Stimulated activated CD8-positive, alpha-beta memory T cell treated with anti-CD3 and anti-CD28 coated beads, Interleukin-7, amount 100 ng/mL, for 1 hour (primary cell): ENCODE measurements around the gene DHX58.

Experiments used
- DNase-seq, 2 donors: peaks; one replicate each; pipeline ENCODE4 v3.0.0-alpha.2; 2020; ENCODE audit warnings: low read depth in 2 of 2

DHX58 gene

GRCh38 chr17:42087042-42087701 lies 25.3 kb downstream of the DHX58 start:
- no peak for DNase-seq

- DNase-seq = no peak
Observed at GRCh38 chr17:42081516-42082129, 30.9 kb downstream of the DHX58 start.

GRCh38 chr17:42079541-42079940 lies 33.0 kb downstream of the DHX58 start:
- no peak for DNase-seq

DNA sequence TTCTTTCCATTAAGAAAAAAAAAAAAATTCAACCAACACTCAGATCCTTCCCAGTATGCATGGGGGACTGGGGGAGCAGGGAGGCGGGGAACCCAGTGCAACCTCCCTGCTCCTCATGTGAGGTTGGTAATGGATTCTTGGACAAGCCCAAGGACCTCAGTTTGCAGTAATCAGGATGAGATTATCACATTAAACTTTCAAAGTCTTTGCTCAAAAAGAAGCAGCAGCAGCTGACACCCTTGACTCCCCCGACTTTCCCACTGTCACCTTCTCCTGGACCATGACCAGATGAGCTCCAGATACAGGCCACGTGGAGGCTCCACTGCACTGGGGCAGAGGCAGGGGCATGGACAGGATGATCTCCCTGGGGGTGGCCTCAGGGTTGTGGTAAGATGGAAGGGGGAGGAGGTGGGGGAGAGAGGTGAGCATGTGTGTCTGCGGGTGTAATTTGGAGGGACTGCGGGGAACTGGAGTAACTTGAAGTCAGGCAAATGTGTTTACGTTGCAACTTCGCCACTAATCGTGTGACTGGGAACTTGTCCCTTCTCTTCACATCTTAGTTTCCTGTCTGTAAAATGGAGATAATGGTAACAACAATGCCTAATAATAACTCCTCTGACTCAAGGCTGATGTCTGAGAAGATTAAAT lies 34.0 kb downstream of the DHX58 start:
- no peak for DNase-seq

- DNase-seq = no peak
Observed at GRCh38 chr17:42077755-42078154, 34.8 kb downstream of the DHX58 start.

DNA sequence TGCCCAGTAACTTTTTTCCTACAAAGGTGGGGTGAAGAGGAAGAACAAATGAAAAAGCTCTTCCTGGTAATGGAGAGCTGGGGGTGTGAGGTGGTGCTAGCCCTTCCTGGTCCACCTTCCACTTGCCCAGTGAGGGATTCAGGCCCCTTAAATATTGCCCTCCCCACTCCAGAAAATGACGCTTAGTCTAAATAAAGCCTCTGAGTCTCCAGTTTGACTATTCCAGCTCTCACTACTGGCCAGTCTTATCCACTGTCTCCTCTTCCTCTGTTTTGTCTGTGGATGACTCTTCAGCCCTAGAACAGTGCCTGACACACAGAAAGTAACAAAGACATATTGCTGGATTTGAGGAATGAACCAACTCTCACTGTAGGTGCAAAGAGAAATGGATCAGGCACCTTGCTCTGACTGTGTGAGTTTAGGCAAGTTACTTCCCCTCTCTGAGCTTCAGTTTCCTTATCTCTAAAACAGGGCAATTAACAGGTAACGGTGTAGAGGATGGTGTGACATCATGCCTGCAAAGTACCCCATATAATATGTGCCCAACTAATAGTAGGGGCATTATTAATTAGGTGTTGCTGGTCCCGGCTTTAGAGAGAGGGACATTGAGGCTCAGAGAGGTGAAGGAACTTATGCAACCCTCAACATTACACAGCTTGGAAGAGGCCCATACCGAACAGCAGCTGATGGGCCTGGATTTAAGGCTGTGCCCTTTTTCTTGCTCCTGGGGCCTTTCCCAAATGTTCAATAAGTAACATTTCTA lies 35.5 kb downstream of the DHX58 start:
- DNase-seq = no peak

- DNase-seq = no peak
Observed at GRCh38 chr17:42075789-42076188, 36.7 kb downstream of the DHX58 start.

DNA sequence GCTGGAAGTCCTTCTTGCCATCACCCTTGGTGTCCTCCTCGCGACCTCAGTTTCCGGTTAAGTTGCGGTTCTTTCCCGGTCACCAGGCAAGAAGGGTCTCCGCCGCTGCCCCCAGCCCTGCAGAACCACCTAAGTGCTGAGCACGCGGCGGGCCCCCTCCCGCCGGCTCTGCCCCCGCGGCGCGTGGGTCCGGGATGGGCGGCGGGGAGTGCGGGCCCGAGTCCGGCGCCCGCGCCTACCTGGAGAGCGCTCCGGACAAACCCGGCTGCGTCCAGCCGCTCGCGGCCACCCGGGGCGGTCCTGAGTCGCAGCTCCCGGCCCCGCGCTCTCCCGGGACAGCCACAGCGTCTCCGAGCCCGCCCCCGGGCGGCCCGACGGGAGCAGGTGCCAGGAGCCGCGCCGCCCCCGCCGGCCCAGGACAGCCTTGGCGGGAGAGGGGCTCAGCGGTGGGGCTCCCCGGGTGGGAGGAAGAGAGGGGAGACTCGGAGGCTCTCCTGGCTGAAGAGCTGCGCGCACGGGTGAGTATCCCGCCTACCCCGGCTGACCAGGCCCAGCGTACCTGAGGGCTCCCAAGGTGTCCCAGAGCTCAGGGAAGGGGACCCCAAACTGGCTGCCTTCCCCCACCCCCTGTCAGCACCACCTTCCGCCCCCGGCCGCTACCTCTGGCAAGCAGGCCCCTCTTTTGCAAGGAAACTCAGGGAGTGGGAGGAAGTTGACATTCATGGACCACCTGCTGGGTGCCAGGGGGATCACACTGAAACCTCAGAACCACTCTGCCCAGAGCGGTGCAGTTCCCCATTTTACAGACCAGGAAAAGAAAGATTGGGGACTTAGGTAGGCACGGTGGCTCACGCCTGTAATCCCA lies 40.0 kb downstream of the DHX58 start:
- DNase-seq = no peak

- DNase-seq = no peak
Observed at GRCh38 chr17:42071810-42072209, 40.7 kb downstream of the DHX58 start.

GRCh38 chr17:42068979-42069378 lies 43.5 kb downstream of the DHX58 start:
- no peak for DNase-seq

- peak; percentile 31 to 53 for DNase-seq
Observed at GRCh38 chr17:42067371-42068091, 45.0 kb downstream of the DHX58 start.

- DNase-seq = no peak
Observed at GRCh38 chr17:42065201-42065600, 47.3 kb downstream of the DHX58 start.

- DNase-seq = no peak
Observed at GRCh38 chr17:42062681-42063080, 49.8 kb downstream of the DHX58 start.

DNA sequence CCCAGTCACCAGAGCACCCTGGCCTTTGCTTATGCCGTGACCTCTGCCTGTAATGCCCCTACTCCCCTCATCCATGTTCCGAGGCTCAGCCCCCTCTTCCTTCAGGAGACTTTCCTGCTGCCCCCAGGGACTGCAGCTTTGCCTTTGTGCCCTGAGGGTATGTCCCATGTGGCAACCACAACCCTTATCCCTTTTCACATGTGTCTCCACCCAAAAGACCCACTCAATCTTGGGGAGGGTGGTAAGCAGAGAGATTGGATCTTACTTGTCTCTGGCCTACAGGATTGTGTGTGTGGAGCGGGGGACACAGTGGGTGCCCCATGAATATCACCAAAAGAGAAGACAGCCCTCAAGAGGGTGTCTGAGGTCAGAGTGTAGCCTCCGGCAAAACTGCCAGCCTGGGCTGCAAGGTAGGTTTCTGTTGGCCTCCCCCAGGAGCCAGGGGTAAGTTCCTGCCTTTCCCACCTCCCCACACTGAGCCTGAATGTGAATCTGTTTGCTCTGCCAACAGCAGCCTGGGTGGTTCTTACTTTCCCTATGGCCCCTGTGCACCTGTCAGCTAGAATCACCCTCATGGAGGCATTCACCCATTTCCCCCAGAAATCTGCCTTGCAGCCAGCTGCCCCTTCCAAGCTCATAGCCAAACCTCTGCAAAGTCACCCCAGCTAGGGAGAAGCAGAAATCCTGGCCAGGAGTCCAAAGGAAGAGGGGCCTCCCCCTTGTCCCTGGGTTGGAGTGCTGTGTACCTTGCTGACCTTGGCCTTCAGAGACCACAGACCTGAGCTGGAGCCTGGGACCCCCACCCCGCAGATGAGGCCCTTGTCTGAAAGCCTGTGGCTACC lies 50.6 kb downstream of the DHX58 start:
- DNase-seq = no peak

DNA sequence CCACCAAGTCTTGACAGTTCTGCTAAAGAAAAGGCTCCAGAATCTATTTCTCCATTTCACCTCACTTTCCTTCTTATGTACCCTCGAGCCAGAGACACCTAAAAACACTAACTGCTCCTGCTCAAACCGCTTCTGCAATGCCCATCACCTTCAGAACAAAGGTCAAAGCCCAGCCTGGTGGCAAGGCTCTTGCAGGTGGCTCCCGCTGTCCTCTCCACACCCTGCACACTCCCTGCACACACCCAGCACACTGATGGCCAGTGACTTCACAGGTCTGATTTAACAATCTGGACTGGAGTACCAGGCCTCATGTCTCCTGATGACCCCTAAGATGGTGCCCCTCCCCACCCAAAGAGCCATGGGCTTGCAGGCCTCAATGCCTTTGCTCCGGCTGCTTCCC lies 52.3 kb downstream of the DHX58 start:
- DNase-seq = no peak

DNA sequence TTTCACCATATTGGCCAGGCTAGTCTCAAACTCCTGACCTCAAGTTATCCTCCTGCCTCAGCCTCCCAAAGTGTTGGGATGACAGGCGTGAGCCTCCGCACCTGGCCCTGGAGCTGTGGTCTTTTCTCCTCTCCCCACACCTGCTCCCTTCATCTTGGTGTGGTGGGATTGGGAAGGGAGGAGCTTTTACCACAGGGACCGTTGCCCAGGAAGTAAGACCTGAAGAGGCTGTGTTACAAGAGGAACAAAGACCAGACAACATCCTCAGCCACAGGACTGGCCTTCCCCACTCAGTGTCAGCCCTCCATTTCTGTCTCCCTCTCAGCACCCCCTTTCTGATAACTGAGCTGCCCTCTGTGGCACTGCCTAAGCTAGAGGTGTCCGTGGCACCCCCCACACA lies 52.7 kb downstream of the DHX58 start:
- no peak for DNase-seq

GRCh38 chr17:42058063-42058462 lies 54.5 kb downstream of the DHX58 start:
- DNase-seq = no peak

DNA sequence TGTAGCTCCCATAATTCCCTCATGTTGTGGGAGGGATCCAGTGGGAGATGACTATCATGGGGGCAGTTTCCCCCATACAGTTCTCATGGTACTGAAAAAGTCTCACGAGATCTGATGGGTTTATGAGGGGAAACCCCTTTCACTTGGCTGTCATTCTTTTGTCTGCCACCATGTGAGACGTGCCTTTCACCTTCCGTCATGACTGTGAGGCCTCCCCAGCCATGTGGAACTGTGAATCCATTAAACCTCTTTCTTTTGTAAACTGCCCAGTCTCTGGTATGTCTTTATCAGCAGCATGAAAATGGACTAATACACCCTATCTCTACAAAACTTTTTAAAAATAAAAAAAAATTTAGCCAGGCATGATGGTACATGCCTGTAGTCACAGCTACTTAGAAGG lies 55.9 kb downstream of the DHX58 start:
- DNase-seq = no peak

DNA sequence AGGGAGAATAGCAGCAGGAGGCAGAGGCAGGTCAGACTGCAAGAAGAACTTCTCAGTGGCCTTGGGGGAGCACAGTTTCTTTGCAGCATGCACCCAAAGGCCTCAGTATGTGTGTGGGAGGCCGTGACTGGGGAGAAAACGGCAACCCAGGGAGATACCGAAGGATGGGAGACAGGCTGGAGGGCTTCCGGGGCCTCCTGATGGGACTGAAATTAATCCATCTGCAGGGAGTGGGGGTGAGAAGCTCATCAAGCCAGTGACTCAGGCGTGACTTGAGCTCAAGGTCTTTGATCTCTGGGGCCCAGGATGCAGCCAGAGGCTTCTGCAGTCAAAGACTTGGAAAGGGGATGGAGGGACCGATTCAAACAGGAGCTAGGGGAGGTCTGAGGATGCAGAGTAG lies 57.0 kb downstream of the DHX58 start:
- no peak for DNase-seq

- DNase-seq = no peak
Observed at GRCh38 chr17:42055027-42055426, 57.5 kb downstream of the DHX58 start.
